ENCODE data around the gene ARHGEF1.

Gene ARHGEF1

GRCh38 chr19:41845001-41845050 lies 38.2 kb upstream of the ARHGEF1 start, which contains the start of gene DMRTC2:
Gene DMRTC2 (plus strand): TSS chr19:41845042. CDS start chr19:41847429, 2,387 bp downstream.
- ChIA-PET POLR2A (no interaction called here), CTCF (interaction anchor here (1.5 kb wide), 1 partner anchor 9 kb away, joined by 5 read pairs; no protein-coding TSS in a partner anchor)
- TF ChIP-seq CTCF (IDR thresholded peaks at IDR 0.05; ENCODE audit: insufficient read depth, low read length, missing control alignments) = no peak
- DNase-seq (ENCODE audit: low read depth, low spot score) = no peak
- no peak within 1 kb of the TSS for H3K4me3 ChIP-seq (ENCODE audit: low read depth, low read length)

GRCh38 chr19:41845051-41845590 lies 37.9 kb upstream of the ARHGEF1 start:
- DNase-seq (ENCODE audit: low read depth, low spot score) = no peak
- POLR2A ChIA-PET = no interaction called here

GRCh38 chr19:41847351-41848105 lies 35.5 kb upstream of the ARHGEF1 start:
- no peak overlapping the region for H3K4me3 ChIP-seq (ENCODE audit: low read depth, low read length)
- TF ChIP-seq CTCF (IDR thresholded peaks at IDR 0.05; ENCODE audit: insufficient read depth, low read length, missing control alignments) = no peak
- CTCF ChIA-PET = interaction anchor here (1.2 kb wide), 1 partner anchor 13 kb away, joined by 3 read pairs; no protein-coding TSS in a partner anchor
- POLR2A ChIA-PET = no interaction called here
- no peak for DNase-seq (ENCODE audit: low read depth, low spot score)

More at GRCh38 chr19:41845051-41845590, 37.9 kb upstream of the ARHGEF1 start:
- H3K4me3 ChIP-seq (ENCODE audit: low read depth, low read length) = no peak overlapping the region
- no peak for TF ChIP-seq CTCF (IDR thresholded peaks at IDR 0.05; ENCODE audit: insufficient read depth, low read length, missing control alignments)
- CTCF ChIA-PET = interaction anchor here (1.5 kb wide), 1 partner anchor 9 kb away, joined by 5 read pairs; no protein-coding TSS in a partner anchor

- POLR2A ChIA-PET = no interaction called here
- CTCF ChIA-PET = interaction anchor here (1.3 kb wide), 1 partner anchor 12 kb away, joined by 4 read pairs; no protein-coding TSS in a partner anchor
Measured at GRCh38 chr19:41848666-41849065, 34.3 kb upstream of the ARHGEF1 start.

GRCh38 chr19:41849067-41849466 lies 33.9 kb upstream of the ARHGEF1 start:
- H3K4me3 ChIP-seq (ENCODE audit: low read depth, low read length) = no peak overlapping the region
- CTCF ChIA-PET = interaction anchor here (1.3 kb wide), 1 partner anchor 12 kb away, joined by 4 read pairs; no protein-coding TSS in a partner anchor
- no peak for TF ChIP-seq CTCF (IDR thresholded peaks at IDR 0.05; ENCODE audit: insufficient read depth, low read length, missing control alignments)
- no peak for DNase-seq (ENCODE audit: low read depth, low spot score)
- POLR2A ChIA-PET = no interaction called here

More at GRCh38 chr19:41848666-41849065, 34.3 kb upstream of the ARHGEF1 start:
- no peak for TF ChIP-seq CTCF (IDR thresholded peaks at IDR 0.05; ENCODE audit: insufficient read depth, low read length, missing control alignments)
- DNase-seq (ENCODE audit: low read depth, low spot score) = no peak
- H3K4me3 ChIP-seq (ENCODE audit: low read depth, low read length) = no peak overlapping the region

- TF ChIP-seq CTCF (IDR thresholded peaks at IDR 0.05; ENCODE audit: insufficient read depth, low read length, missing control alignments) = no peak
- ChIA-PET POLR2A (no interaction called here), CTCF (interaction anchor here (1.0 to 1.2 kb wide), 2 partner anchors 16 to 193 kb away, joined by 3 to 4 read pairs; no protein-coding TSS in a partner anchor)
- no peak for DNase-seq (ENCODE audit: low read depth, low spot score)
- H3K4me3 ChIP-seq (ENCODE audit: low read depth, low read length) = no peak overlapping the region
Measured at GRCh38 chr19:41850381-41850780, 32.6 kb upstream of the ARHGEF1 start.
